WTC11 (cell line): ENCODE measurements around the gene RIPOR1.

Experiments
- ATF2 ChIP-seq: sonication (generic); formaldehyde crosslinking; IDR thresholded peaks from 2 replicates; pipeline ENCODE4 v1.8.1; 2022; ENCODE audit warnings: low read depth, missing genetic modification reagents, borderline replicate concordance
- CTCF ChIP-seq: fragments of 200-600 bp; IDR thresholded peaks from 2 replicates; pipeline ENCODE4 v1.8.0; 2022; ENCODE audit warnings: antibody characterized with exemption
- FOXP4 ChIP-seq: sonication (generic); formaldehyde crosslinking; IDR thresholded peaks from 2 replicates; pipeline ENCODE4 v1.8.0; 2022; ENCODE audit warnings: mild to moderate bottlenecking, missing genetic modification reagents
- MAX ChIP-seq: sonication (generic); formaldehyde crosslinking; IDR thresholded peaks from 2 replicates; pipeline ENCODE4 v1.8.0; 2022; ENCODE audit warnings: mild to moderate bottlenecking, missing genetic modification reagents
- MLX ChIP-seq: sonication (generic); formaldehyde crosslinking; IDR thresholded peaks from 2 replicates; pipeline ENCODE4 v1.8.1; 2023; ENCODE audit warnings: mild to moderate bottlenecking, missing genetic modification reagents, moderate library complexity
- SMAD4 ChIP-seq: sonication (generic); formaldehyde crosslinking; IDR thresholded peaks from 2 replicates; pipeline ENCODE4 v1.8.0; 2022; ENCODE audit warnings: mild to moderate bottlenecking, missing genetic modification reagents
- TEAD1 ChIP-seq: sonication (generic); formaldehyde crosslinking; IDR thresholded peaks from 2 replicates; pipeline ENCODE4 v1.8.0; 2022; ENCODE audit warnings: mild to moderate bottlenecking, missing genetic modification reagents
- TEAD4 ChIP-seq: sonication (generic); formaldehyde crosslinking; IDR thresholded peaks from 2 replicates; pipeline ENCODE4 v1.8.0; 2022; ENCODE audit warnings: mild to moderate bottlenecking, missing genetic modification reagents
- USF2 ChIP-seq: sonication (generic); formaldehyde crosslinking; IDR thresholded peaks from 2 replicates; pipeline ENCODE4 v1.8.1; 2023; ENCODE audit warnings: mild to moderate bottlenecking, missing genetic modification reagents, moderate library complexity
- ZBTB43 ChIP-seq: sonication (generic); formaldehyde crosslinking; IDR thresholded peaks from 2 replicates; pipeline ENCODE4 v1.8.1; 2023; ENCODE audit warnings: mild to moderate bottlenecking, missing genetic modification reagents
- ZNF396 ChIP-seq: fragments of 250-450 bp; sonication (Bioruptor Pico); IDR thresholded peaks from 2 replicates; pipeline ENCODE4 v1.8.0; 2021; ENCODE audit warnings: mild to moderate bottlenecking, moderate library complexity, borderline replicate concordance
- ZNF423 ChIP-seq: fragments of 250-450 bp; sonication (Bioruptor Pico); IDR thresholded peaks from 2 replicates; pipeline ENCODE4 v2.1.2; 2022; ENCODE audit warnings: mild to moderate bottlenecking, moderate library complexity
- ZNF532 ChIP-seq: fragments of 250-450 bp; sonication (Bioruptor Pico); IDR thresholded peaks from 2 replicates; pipeline ENCODE4 v1.9.0; 2021; ENCODE audit warnings: mild to moderate bottlenecking, borderline replicate concordance

- TF ChIP-seq SMAD4 (CRISPR knock-in tag) (no peak), ATF2 (CRISPR knock-in tag) (no peak), FOXP4 (no peak), CTCF (no peak), USF2 (no peak), ZNF423 (CRISPR knock-in tag) (no peak), MLX (no peak), TEAD4 (CRISPR knock-in tag) (no peak), TEAD1 (CRISPR knock-in tag) (no peak), ZBTB43 (CRISPR knock-in tag) (no peak), ZNF396 (no peak), ZNF532 (no peak), MAX (no peak)
Measured at GRCh38 chr16:67483731-67484525, 44.7 kb upstream of the RIPOR1 start.
